Measurements from ENCODE around the gene IRF2BP1. TPM values are rescaled to one million over a fixed set of nuclear protein-coding genes. Genes with fewer than 3 reads are reported as not detected.

IRF2BP1 gene
- total RNA-seq, 4 donors from 2014 or later, result 17.1 to 40.6 (median 28.6) TPM

GRCh38 chr19:45895519-45895972 lies 9.6 kb upstream of the IRF2BP1 start:
- TF ChIP-seq CTCF (IDR thresholded peaks at IDR 0.05 in 4 of 5, conservative IDR thresholded peaks at IDR 0.05 in 1 of 5) (no peak), POLR2A (IDR thresholded peaks at IDR 0.05) (no peak)
- Histone ChIP-seq H3K4me3 (no peak overlapping the region), H3K9me3 (no peaks in the 10 kb centered on the region), H3K4me1 (no peaks in the 10 kb centered on the region), H3K27me3 (no peaks in the 10 kb centered on the region), H3K36me3 (peaks cover 0 to 33% of the 10 kb centered on the region in 2 donors), H3K27ac (no peak overlapping the region)
- ATAC-seq (no peak), DNase-seq (no peak)
- intact Hi-C loops (cut with DNase I; ENCODE audit: low total_unique reads) (no loop called here), in situ Hi-C loops (cut with MboI; ENCODE audit: low sequenced_read_pairs in 4 of 4) (no loop called here)

GRCh38 chr19:45890877-45891276 lies 4.9 kb upstream of the IRF2BP1 start:
- Histone ChIP-seq H3K36me3 (peaks cover 0 to 3% of the 10 kb centered on the region in 2 donors), H3K27me3 (no peaks in the 10 kb centered on the region), H3K4me3 (no peak overlapping the region), H3K27ac (no peak overlapping the region), H3K9me3 (no peaks in the 10 kb centered on the region), H3K4me1 (peaks cover 5 to 6% of the 10 kb centered on the region in 2 donors)
- in situ Hi-C loops (cut with MboI; ENCODE audit: low sequenced_read_pairs in 4 of 4) (no loop called here), intact Hi-C loops (cut with DNase I; ENCODE audit: low total_unique reads) (no loop called here)
- TF ChIP-seq CTCF (IDR thresholded peaks at IDR 0.05 in 4 of 5, conservative IDR thresholded peaks at IDR 0.05 in 1 of 5), result no peak
- TF ChIP-seq POLR2A (IDR thresholded peaks at IDR 0.05), result no peak
- DNase-seq, result no peak
- ATAC-seq, result no peak

- in situ Hi-C loops (cut with MboI; ENCODE audit: low sequenced_read_pairs in 4 of 4) (no loop called here), intact Hi-C loops (cut with DNase I; ENCODE audit: low total_unique reads) (loop anchor here (5.0 kb wide), 1 partner anchor 122 kb away; the partner anchor contains the start of gene SIX5)
- no peak for ATAC-seq
Measured at GRCh38 chr19:45889210-45889885, 3.4 kb upstream of the IRF2BP1 start.

GRCh38 chr19:45887200-45887710 lies 1.3 kb upstream of the IRF2BP1 start:
- in situ Hi-C loops (cut with MboI; ENCODE audit: low sequenced_read_pairs in 4 of 4) (no loop called here), intact Hi-C loops (cut with DNase I; ENCODE audit: low total_unique reads) (loop anchor here (2.0 to 5.0 kb wide), 2 partner anchors 70 to 120 kb away; partner anchors contain the start of gene SIX5)

More at GRCh38 chr19:45889210-45889885, 3.4 kb upstream of the IRF2BP1 start:
- no peak overlapping the region for H3K4me3 ChIP-seq
- no peak overlapping the region for H3K27ac ChIP-seq
- H3K27me3 ChIP-seq, result no peaks in the 10 kb centered on the region
- no peaks in the 10 kb centered on the region for H3K9me3 ChIP-seq
- TF ChIP-seq CTCF (IDR thresholded peaks at IDR 0.05 in 4 of 5, conservative IDR thresholded peaks at IDR 0.05 in 1 of 5) (no peak), POLR2A (IDR thresholded peaks at IDR 0.05) (no peak)
- peaks cover 15% of the 10 kb centered on the region in 2 donors for H3K4me1 ChIP-seq
- DNase-seq, result no peak
- no peaks in the 10 kb centered on the region for H3K36me3 ChIP-seq

More at GRCh38 chr19:45887200-45887710, 1.3 kb upstream of the IRF2BP1 start:
- Histone ChIP-seq H3K27ac (peak overlapping the region; percentile 86 to 95 (median 92)), H3K27me3 (no peaks in the 10 kb centered on the region), H3K4me3 (peak overlapping the region; percentile 63 to 84 (median 66)), H3K9me3 (no peaks in the 10 kb centered on the region), H3K4me1 (peaks cover 34 to 36% of the 10 kb centered on the region in 2 donors), H3K36me3 (peaks cover 0 to 6% of the 10 kb centered on the region in 2 donors)
- ATAC-seq (no peak), DNase-seq (no peak)
- TF ChIP-seq CTCF (IDR thresholded peaks at IDR 0.05 in 4 of 5, conservative IDR thresholded peaks at IDR 0.05 in 1 of 5) (no peak), POLR2A (IDR thresholded peaks at IDR 0.05) (no peak)
